Activated gamma-delta T cell treated with anti-CD3 and anti-CD28 coated beads, Interleukin-2, amount 50 U/mL, for 16 hours (primary cell): ENCODE data around the gene TBC1D10B.
"Not testable (repeated sequence)": the region's sequence is repeated elsewhere in the genome, so short reads cannot be mapped to it uniquely, and the experiment has no call there.

Experiments used
- DNase-seq: peaks from one replicate; pipeline ENCODE4 v3.0.0-alpha.2; 2020; ENCODE audit warnings: low read depth

TBC1D10B gene

DNA sequence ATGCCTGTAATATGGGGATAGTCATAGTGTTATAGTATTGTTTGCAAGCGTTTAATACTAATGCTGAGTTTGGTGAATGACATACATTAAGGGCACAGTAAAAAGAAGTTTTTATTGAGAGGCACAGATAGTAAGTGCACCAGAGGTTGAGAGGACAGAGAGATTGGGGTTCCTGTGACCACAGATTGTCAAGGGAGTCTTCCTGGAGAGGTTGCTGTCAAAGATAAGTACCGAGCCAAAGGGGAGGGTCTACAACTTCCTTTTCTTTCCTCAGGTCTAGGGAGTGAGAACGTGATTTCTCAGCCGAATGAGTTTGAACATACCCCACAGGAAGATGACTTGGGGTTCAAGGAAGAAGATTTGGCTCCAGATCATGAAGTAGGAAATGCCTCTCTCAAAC, 26.8 kb upstream of the TBC1D10B start:
- no peak for DNase-seq

- DNase-seq = not testable (repeated sequence)
Measured at GRCh38 chr16:30396627-30397026, 26.3 kb upstream of the TBC1D10B start.

GRCh38 chr16:30395992-30396585, 25.8 kb upstream of the TBC1D10B start:
- DNase-seq = no peak

DNA sequence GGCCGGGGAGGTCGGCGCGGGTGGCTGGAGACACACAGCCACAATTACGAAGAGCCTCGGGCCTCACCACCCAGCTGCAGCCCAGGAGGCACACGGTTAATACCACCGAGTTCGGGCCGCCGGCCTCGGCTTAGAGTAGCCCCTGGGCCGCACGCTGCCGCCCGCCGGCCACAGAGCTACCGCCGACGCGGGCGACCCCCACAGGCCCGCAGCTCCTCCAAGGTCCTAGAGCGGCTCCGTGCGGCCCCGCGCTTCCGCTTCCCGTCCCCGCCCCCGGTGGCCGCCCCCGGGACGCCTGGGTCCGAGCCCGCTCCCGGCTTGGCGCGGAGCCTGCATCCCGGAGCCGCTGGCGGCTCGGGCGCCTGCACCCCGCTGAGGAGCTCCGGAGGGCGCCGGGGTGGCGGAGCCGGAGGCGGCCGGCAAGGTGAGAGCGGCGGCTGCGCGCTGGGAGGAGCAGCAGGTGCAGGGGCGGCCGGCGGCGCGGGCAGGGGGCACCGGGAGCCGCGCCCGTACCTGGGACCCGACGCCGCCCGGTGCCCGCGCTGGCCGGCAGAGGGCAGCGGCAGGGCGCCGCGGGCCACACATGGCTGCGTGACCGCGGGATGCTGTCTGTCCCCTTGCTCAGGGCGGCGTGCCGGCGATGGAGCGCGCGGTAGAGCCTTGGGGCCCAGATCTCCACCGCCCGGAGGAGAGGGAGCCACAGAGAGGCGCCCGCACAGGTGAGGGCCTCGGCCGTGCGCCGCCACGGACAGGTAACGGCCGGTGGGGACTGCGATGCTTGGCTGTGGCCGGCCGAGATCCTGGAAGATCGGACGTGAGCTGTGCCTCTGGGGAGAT, 25.1 kb upstream of the TBC1D10B start, which contains the start of gene ZNF48:
TSS of gene ZNF48 (plus strand) at position 266 of the 837 bp plus-strand sequence. CDS start at position 641, 375 bp downstream.
- no peak for DNase-seq

GRCh38 chr16:30394592-30395154, 24.4 kb upstream of the TBC1D10B start:
- no peak for DNase-seq

DNA sequence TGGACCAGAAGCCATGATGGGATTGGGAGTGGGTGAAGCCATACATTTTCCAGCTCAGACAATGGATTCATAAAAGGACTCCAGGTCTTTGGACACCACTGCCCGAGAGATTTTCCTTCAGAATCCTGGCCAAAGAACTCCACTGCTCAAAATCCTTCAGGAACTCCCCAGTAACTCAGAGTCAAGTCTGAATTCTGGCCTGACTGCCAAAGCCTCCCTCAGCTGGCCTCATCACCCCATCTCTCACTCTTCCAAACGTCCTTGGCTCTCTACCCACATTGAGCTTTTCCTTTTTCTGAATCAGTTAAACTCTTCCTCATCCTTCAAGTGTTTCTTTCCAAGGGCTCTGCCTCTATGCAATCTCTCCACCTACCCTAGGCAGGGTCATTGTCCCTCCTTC, 13.2 kb upstream of the TBC1D10B start:
- no peak for DNase-seq

DNA sequence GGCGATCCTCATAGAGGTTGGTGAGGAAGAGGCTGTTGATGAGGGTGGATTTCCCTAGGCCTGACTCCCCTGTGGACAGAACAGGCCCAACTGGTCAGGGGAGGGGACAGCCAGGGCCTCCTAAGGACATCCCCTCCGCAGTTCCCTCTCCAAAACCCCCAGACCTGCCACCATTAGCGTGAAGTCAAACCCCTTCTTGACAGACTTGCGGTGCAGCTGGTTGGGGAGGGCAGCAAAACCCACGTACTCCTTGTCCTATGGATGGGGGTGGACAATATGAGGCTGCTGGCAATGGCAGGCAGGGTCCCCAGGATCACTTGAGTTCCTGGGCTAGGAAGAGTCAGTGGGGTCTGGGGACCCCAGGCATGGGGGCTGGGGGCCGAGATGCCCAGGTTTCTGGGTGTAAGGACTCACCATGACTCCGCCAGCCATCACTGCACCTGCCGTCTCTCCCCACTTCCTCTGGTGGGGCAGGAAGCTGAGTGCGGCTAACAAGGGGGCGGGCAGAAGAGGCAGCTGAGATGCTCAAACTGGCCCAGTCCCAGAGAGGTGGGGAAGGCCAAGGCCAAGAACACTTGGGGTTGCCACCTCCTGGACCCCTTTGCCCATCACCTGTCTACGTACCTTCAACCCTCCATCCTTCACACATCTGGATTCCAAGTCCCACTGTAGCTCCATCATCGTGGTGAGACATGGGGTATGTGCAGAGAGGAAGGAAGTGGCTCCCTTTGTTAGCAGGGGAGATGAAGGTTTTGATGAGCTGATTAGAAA, 12.0 kb upstream of the TBC1D10B start, which contains the start of gene SEPTIN1:
TSS of gene SEPTIN1 (minus strand) at position 451 of the 771 bp plus-strand sequence. CDS start at position 432, 19 bp downstream.
- peak; percentile 67 for DNase-seq

- no peak for DNase-seq
Measured at GRCh38 chr16:30381291-30382041, 11.2 kb upstream of the TBC1D10B start.

DNA sequence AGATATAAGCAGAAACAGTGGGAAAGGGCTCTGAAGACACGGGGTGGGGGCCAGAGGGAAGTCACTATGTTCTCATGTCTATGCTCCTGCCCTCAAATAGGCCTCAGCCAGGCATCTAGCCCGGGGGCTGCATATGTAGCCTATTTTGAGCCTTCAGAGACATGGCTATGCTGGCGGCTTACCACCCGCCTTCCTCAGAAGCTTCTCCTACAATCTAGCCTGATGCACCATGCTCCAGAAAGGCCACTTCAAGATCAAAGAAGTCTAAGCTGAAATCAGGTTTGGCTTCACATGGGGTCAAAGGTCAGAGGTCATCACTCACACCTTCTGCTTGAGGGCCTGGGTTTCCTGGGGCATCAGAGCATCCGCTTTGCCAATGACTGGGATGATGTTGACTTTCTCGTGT, 10.5 kb upstream of the TBC1D10B start:
- DNase-seq = no peak

- no peak for DNase-seq
Measured at GRCh38 chr16:30380072-30380802, 9.9 kb upstream of the TBC1D10B start.

DNA sequence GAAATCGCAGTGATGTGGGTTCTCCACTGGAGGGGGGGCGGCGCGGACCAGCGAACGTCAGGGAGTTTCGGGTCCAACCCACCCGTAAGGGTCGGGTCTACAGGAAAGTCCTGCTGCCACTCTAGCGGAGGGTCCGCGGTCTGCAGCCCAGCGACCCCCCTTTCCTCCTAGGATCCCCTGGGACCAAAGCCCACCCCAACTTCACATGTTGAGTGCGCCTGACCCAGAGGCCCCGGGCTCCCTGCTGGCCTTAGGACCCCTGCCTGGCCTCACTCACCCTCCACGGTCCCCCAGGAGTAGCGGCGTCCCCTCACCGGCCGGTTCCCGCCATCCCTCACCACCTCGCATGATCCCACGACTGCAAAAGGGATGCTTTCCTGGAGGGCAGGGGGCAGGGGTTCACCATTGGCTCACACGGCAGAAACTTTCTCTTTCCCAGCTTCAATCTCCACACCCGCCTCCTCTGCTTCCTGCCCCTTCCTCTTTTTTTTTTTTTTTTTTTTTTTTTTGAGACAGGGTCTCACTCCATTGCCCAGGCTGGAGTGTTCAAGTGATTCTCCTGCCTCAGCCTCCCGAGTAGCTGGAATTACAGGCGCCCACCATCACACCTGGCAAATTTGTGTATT, 9.0 kb upstream of the TBC1D10B start:
- DNase-seq = no peak

DNA sequence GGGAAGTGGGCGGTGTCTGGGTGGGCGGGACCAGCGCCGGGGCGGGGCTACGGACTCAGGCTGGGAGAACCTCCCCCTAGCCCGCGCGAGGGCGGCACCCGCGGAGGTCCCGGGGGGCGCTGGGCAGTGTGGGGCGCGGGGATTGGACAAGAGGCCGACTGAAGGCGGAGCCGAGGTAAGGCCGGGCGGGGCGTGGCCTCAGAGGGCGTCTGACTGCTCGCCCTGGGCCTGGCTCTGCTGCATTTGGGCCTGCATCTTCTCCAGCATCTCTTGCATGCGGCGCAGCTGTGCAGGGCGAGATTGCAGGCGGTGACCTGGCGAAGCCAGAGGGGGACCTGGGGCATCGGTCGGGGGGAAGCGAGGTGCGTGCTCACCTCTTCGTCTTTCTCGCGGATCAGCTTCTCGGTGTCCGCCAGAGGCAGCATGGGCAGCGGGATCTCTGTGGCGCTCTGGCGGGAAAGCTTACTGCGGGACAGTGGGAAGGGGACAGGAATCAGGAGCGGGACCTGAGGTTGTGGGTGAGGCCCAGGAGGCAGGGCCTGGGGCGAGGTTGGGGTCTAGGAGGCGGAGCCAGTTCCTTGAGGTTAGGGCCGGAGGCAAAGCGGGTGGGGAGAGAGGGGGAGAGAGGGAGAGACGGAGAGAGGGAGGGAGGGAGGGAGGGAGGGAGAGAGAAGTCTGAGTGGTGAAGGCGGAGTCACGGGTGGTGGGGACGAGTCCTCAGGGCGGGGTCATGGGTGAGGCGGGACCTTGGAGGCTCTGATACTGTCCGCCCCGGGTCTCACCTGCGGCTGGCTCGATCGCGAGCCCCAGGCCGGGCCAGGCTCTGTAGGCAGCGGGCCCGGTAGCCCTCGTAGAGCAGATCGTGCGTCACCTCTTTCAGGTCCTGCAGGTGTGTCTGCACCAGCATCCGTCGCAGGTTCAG, 8.2 kb upstream of the TBC1D10B start:
- peak; percentile 99 for DNase-seq

GRCh38 chr16:30377812-30378235, 7.5 kb upstream of the TBC1D10B start:
- peak; percentile 74 for DNase-seq

- no peak for DNase-seq
Measured at GRCh38 chr16:30377050-30377811, 6.9 kb upstream of the TBC1D10B start.

- DNase-seq = no peak
Measured at GRCh38 chr16:30376461-30376902, 6.2 kb upstream of the TBC1D10B start.

DNA sequence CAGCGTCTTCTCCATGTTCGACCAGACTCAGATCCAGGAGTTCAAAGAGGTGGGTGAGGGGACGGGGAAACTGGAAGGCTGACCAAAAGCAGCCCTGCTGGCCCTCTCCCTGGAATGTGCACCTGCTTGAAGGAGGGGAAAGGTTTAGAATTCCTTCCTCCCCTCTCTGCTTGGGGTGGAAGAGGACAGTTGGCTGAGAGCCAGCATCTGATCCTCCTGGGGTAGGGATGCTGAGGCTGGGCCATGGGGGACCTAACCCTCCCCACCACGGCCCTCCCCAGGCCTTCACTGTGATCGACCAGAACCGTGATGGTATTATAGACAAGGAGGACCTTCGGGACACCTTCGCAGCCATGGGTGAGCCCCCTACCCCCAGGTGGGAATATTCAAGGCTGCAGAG, 5.6 kb upstream of the TBC1D10B start:
- DNase-seq = no peak

GRCh38 chr16:30374538-30374937, 4.2 kb upstream of the TBC1D10B start, which contains the start of gene MYL11:
Gene MYL11, plus strand, starts transcription at chr16:30374802. Its CDS starts 56 bp downstream, at chr16:30374858.
- no peak for DNase-seq

DNA sequence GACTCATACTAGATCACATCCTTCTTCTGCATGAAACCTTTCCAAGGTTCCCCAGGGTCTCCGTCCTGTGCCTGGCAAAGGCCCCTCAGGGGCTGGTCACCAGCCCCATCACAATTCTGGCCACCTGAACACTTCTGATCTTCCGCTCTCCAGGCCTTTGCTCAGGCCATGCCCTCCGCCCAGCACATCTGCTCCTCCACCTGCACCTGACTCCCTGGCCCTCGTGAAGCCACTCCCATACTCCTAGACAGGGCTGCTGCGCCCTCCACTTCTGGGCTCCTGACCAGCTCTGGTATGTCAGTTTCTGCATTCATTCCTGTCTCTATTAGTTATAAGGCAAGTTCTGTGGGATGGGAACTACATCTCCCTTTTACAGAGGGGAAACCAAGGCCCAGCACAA, 2.4 kb upstream of the TBC1D10B start:
- DNase-seq = no peak
